Measurements from ENCODE around the gene VHLL.

VHLL gene

GRCh38 chr1:156289857-156290256, 9.2 kb downstream of the VHLL start:
- ATAC-seq, result no peak

- no peak for ATAC-seq
Measured at GRCh38 chr1:156286061-156286460, 13.0 kb downstream of the VHLL start.

GRCh38 chr1:156285437-156285836, 13.7 kb downstream of the VHLL start:
- no peak for ATAC-seq

GRCh38 chr1:156284757-156285156, 14.3 kb downstream of the VHLL start:
- no peak for ATAC-seq

- ATAC-seq, result no peak
Measured at GRCh38 chr1:156284112-156284511, 15.0 kb downstream of the VHLL start, which contains the start of gene TMEM79. TMEM79 (plus strand) TSS chr1:156284325; CDS start chr1:156285227, 902 bp downstream.

- no peak for ATAC-seq
Measured at GRCh38 chr1:156283521-156283920, 15.6 kb downstream of the VHLL start.

- peak; percentile 91 to 93 for ATAC-seq
Measured at GRCh38 chr1:156282479-156283222, 16.5 kb downstream of the VHLL start, which contains the start of gene SMG5. SMG5 (minus strand) TSS chr1:156282825; CDS start chr1:156282680, 145 bp downstream.

GRCh38 chr1:156281693-156282478, 17.2 kb downstream of the VHLL start:
- no peak for ATAC-seq

GRCh38 chr1:156281281-156281680, 17.8 kb downstream of the VHLL start:
- ATAC-seq, result peak; percentile 64 to 70

- no peak for ATAC-seq
Measured at GRCh38 chr1:156279837-156280236, 19.3 kb downstream of the VHLL start.

GRCh38 chr1:156276966-156277381, 22.1 kb downstream of the VHLL start:
- ATAC-seq, result no peak

- ATAC-seq, result no peak
Measured at GRCh38 chr1:156276532-156276931, 22.6 kb downstream of the VHLL start.

- no peak for ATAC-seq
Measured at GRCh38 chr1:156270314-156270713, 28.8 kb downstream of the VHLL start.

- ATAC-seq, result no peak
Measured at GRCh38 chr1:156268336-156268735, 30.8 kb downstream of the VHLL start.

- ATAC-seq, result no peak
Measured at GRCh38 chr1:156266051-156266450, 33.1 kb downstream of the VHLL start.

- ATAC-seq, result no peak
Measured at GRCh38 chr1:156263288-156263655, 35.8 kb downstream of the VHLL start.

GRCh38 chr1:156262461-156263287, 36.4 kb downstream of the VHLL start:
- ATAC-seq, result peak; percentile 92 to 97

- ATAC-seq, result no peak
Measured at GRCh38 chr1:156260896-156261295, 38.2 kb downstream of the VHLL start.

- no peak for ATAC-seq
Measured at GRCh38 chr1:156259805-156260204, 39.3 kb downstream of the VHLL start.

GRCh38 chr1:156258859-156259258, 40.2 kb downstream of the VHLL start:
- ATAC-seq, result no peak

GRCh38 chr1:156257711-156258110, 41.4 kb downstream of the VHLL start:
- ATAC-seq, result no peak

GRCh38 chr1:156253634-156254033, 45.5 kb downstream of the VHLL start:
- ATAC-seq, result no peak

GRCh38 chr1:156251527-156251926, 47.6 kb downstream of the VHLL start:
- no peak for ATAC-seq
